SK-MEL-5 (cell line): ENCODE data around the gene GABBR2. TPM values are rescaled to one million over a fixed set of nuclear protein-coding genes. Genes with fewer than 3 reads are reported as not detected.

ENCODE experiments used
- total RNA-seq: library from RNA; depleted of rRNA; stranded (reverse); fragments of >200 nt; shearing (Covaris generic); gene quantifications from 2 replicates; pipeline ENCODE4 v1.2.3, GENCODE V29; 2014; rRNA removed

Gene GABBR2
- total RNA-seq, 1 experiment from 2014 or later: 0.50 TPM

Other genes starting within 250 kb of the GABBR2 start
- gene ANKS6, start 87.6 kb upstream of the GABBR2 start, total RNA-seq: 16.4 and 16.9 TPM in 2 replicates
- 33.8 and 34.7 TPM in 2 replicates for gene GALNT12, start 98.7 kb upstream of the GABBR2 start, total RNA-seq
- gene COL15A1, start 235.0 kb upstream of the GABBR2 start, total RNA-seq: 0.77 and 0.88 TPM in 2 replicates